DOHH2 (cell line): Measurements from ENCODE around the gene GSG1L.
"Not testable (repeated sequence)": the region's sequence is repeated elsewhere in the genome, so short reads cannot be mapped to it uniquely, and the experiment has no call there.

Source experiments
- H3F3A ChIP-seq: fragments of 200-600 bp; sonication (generic), shearing (Covaris generic); 2 replicates; pipeline ENCODE4 v1.6.0; 2016; ENCODE audit warnings: antibody characterized with exemption, mild to moderate bottlenecking; ENCODE audit not compliant: control insufficient read depth, insufficient read depth
- H3K27ac ChIP-seq: fragments of 200-600 bp; sonication (generic); 2 replicates; pipeline ENCODE4 v1.5.1; 2014; ENCODE audit warnings: low read depth, mild to moderate bottlenecking, low read length, moderate library complexity
- H3K27me3 ChIP-seq: fragments of 200-600 bp; sonication (generic); 2 replicates; pipeline ENCODE4 v1.6.1; 2014; ENCODE audit warnings: mild to moderate bottlenecking, low read length, mixed read lengths; ENCODE audit not compliant: control insufficient read depth
- H3K36me3 ChIP-seq: fragments of 200-600 bp; sonication (generic); 2 replicates; pipeline ENCODE4 v1.6.1; 2014; ENCODE audit warnings: mild to moderate bottlenecking, low read length, moderate library complexity, mixed read lengths; ENCODE audit not compliant: control insufficient read depth
- H3K4me1 ChIP-seq: fragments of 200-600 bp; sonication (generic); 2 replicates; pipeline ENCODE4 v1.6.1; 2014; ENCODE audit warnings: mild to moderate bottlenecking, low read length, mixed read lengths; ENCODE audit not compliant: control insufficient read depth
- H3K4me2 ChIP-seq: fragments of 200-600 bp; sonication (generic); 2 replicates; pipeline ENCODE4 v1.6.0; 2014; ENCODE audit warnings: mild to moderate bottlenecking, low read length, moderate library complexity
- H3K4me3 ChIP-seq: fragments of 200-600 bp; sonication (generic); 2 replicates; pipeline ENCODE4 v1.5.1; 2014; ENCODE audit warnings: mild to moderate bottlenecking, low read length, mixed read lengths
- H3K79me2 ChIP-seq: fragments of 200-600 bp; sonication (generic); 2 replicates; pipeline ENCODE4 v1.6.1; 2014; ENCODE audit warnings: mild to moderate bottlenecking, low read length, mixed read lengths; ENCODE audit not compliant: control insufficient read depth
- H3K9me2 ChIP-seq: fragments of 200-600 bp; sonication (generic); replicated peaks from 2 replicates; pipeline ENCODE4 v1.6.1; 2014; ENCODE audit warnings: mild to moderate bottlenecking, low read length, mixed read lengths; ENCODE audit not compliant: control insufficient read depth
- H3K9me3 ChIP-seq: fragments of 200-600 bp; sonication (generic); 2 replicates; pipeline ENCODE4 v1.6.1; 2014; ENCODE audit warnings: antibody characterized with exemption, low read length, mixed read lengths; ENCODE audit not compliant: control insufficient read depth, insufficient read depth
- H4K20me1 ChIP-seq: fragments of 200-600 bp; sonication (generic); 2 replicates; pipeline ENCODE4 v1.6.0; 2014; ENCODE audit warnings: low read depth, mild to moderate bottlenecking, antibody characterized with exemption, low read length, moderate library complexity; ENCODE audit not compliant: control insufficient read depth, insufficient read depth
- EZH2phosphoT487 ChIP-seq: fragments of 200-600 bp; sonication (generic); IDR thresholded peaks from 2 replicates; pipeline ENCODE4 v1.6.1; 2017; ENCODE audit warnings: borderline replicate concordance, mild to moderate bottlenecking, antibody characterized with exemption, low read length, moderate library complexity, mixed read lengths
- TF ChIP-seq, protein P1 (sequence below): fragments of 200-600 bp; sonication (generic); IDR thresholded peaks from one replicate; pipeline ENCODE4 v1.5.1; 2014; ENCODE audit warnings: antibody characterized with exemption, mild to moderate bottlenecking, low read depth, low read length; ENCODE audit not compliant: poor library complexity, severe bottlenecking

GSG1L gene

DNA sequence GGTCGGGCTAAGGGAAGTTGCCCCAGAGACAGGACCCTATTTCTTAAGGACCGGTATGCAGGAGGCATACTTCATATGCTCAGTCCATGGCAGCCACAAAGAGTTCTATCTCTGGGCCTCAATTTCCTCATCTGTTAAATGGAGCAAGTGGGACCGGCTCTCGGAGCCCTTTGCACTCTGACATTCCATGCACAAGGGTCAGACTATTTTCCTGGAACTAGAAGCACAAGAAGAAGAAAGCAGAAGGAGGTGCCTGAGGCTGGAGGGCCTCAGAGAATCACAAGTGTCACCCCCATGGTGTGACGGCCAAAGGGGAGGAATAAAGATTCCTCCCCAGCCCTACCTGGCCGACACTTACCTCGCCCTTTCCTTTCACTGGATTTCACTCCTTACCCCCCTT, 115.8 kb downstream of the GSG1L start:
- TF ChIP-seq, protein P1, sequence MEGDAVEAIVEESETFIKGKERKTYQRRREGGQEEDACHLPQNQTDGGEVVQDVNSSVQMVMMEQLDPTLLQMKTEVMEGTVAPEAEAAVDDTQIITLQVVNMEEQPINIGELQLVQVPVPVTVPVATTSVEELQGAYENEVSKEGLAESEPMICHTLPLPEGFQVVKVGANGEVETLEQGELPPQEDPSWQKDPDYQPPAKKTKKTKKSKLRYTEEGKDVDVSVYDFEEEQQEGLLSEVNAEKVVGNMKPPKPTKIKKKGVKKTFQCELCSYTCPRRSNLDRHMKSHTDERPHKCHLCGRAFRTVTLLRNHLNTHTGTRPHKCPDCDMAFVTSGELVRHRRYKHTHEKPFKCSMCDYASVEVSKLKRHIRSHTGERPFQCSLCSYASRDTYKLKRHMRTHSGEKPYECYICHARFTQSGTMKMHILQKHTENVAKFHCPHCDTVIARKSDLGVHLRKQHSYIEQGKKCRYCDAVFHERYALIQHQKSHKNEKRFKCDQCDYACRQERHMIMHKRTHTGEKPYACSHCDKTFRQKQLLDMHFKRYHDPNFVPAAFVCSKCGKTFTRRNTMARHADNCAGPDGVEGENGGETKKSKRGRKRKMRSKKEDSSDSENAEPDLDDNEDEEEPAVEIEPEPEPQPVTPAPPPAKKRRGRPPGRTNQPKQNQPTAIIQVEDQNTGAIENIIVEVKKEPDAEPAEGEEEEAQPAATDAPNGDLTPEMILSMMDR: no peak
- TF ChIP-seq EZH2phosphoT487: no peak
- Histone ChIP-seq H3K4me1 (no peaks in the 10 kb centered on the region), H3K79me2 (no peaks in the 10 kb centered on the region), H3K4me2 (no peak overlapping the region), H3K27me3 (no peaks in the 10 kb centered on the region; the same call in 1 of the 2 replicates), H4K20me1 (no peaks in the 10 kb centered on the region), H3F3A (no peaks in the 10 kb centered on the region), H3K9me3 (no peaks in the 10 kb centered on the region), H3K36me3 (no peaks in the 10 kb centered on the region), H3K27ac (no peak overlapping the region), H3K9me2 (no peaks in the 10 kb centered on the region), H3K4me3 (no peak overlapping the region)

DNA sequence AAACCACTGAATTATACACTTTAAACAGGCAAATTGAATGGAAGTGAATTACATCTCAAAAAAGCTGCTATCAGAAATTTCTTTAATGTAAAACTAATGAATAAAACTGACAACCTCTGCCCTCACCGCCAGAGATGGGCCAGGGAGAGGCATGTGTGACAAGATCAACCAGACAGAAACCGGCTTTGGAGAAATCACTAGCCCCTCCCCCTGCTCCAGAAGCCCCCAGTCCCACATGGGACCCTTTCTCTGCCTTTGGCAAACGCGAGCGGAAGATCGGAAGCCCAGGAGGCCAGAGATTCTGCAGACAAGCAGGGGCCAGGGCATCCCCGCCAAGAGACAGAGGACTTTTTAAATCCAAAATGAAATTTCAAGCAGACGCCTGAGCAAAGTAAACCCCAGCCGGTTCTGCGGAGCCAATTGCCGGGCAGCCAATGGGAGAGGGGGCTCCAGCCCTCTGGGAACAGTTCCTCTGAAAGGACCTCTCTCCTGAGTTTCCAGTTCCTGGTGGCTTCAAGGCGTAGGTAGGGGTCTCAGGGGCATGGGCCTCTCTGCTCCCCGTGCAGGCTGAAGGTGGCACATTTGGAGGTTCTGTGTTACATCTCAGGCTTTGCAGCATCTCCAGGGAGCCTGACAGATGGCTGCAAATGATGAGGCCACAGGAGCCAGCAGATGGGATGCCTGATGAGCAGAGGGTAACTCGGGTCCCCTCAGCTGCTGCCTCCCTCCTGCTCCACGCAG, 118.1 kb downstream of the GSG1L start:
- Histone ChIP-seq H3K27ac (no peak overlapping the region), H3K27me3 (no peaks in the 10 kb centered on the region), H3K9me3 (no peaks in the 10 kb centered on the region), H3K4me1 (no peaks in the 10 kb centered on the region), H3K4me2 (no peak overlapping the region), H3K4me3 (no peak overlapping the region), H3K9me2 (no peaks in the 10 kb centered on the region), H3F3A (no peaks in the 10 kb centered on the region), H3K79me2 (no peaks in the 10 kb centered on the region), H4K20me1 (no peaks in the 10 kb centered on the region), H3K36me3 (no peaks in the 10 kb centered on the region)
- TF ChIP-seq, protein P1: no peak
- TF ChIP-seq EZH2phosphoT487: no peak

DNA sequence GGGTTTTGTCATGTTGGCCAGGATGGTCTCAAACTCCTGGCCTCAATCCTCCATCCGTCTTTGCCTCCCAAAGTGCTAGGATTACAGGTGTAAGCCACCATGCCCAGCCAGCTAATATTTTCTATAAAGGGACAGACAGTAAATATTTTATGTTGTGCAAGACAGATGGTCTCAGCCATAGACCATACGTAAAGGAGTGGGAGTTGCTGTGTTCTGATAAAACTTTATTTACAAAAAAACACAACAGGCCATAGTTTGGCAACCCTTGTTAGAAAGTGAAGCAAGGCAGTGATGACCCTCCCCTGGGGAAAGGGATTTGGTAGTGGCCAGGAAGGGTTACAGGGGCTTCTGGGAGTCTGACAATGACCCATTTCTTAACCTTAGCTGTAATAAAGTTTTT, 119.7 kb downstream of the GSG1L start:
- H4K20me1 ChIP-seq: no peaks in the 10 kb centered on the region
- no peak overlapping the region for H3K4me3 ChIP-seq
- no peaks in the 10 kb centered on the region for H3F3A ChIP-seq
- no peaks in the 10 kb centered on the region for H3K79me2 ChIP-seq
- H3K4me1 ChIP-seq: no peaks in the 10 kb centered on the region
- H3K27me3 ChIP-seq: no peaks in the 10 kb centered on the region
- H3K36me3 ChIP-seq: no peaks in the 10 kb centered on the region
- H3K27ac ChIP-seq: no peak overlapping the region
- TF ChIP-seq EZH2phosphoT487: no peak
- TF ChIP-seq, protein P1: no peak
- H3K9me3 ChIP-seq: no peaks in the 10 kb centered on the region
- H3K9me2 ChIP-seq: no peaks in the 10 kb centered on the region
- H3K4me2 ChIP-seq: no peak overlapping the region

DNA sequence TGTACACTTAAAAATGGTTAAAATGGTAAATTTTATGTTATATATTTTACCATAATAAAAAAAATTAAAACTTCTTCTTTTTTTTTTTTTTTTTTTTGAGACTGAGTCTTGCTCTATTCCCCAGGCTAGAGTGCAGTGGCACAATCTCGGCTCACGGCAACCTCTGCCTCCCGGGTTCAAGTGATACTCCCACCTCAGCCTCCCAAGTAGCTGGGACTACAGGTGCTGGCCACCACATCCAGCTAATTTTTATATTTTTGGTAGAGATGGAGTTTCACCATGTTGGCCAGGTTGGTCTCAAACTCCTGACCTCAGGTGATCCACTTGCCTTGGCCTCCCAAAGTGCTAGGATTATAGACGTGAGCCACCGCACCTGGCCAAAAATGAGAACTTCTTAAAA, 121.4 kb downstream of the GSG1L start:
- H3F3A ChIP-seq, H3K9me2 ChIP-seq, H3K4me2 ChIP-seq, H3K4me1 ChIP-seq, H3K9me3 ChIP-seq, H3K4me3 ChIP-seq, H4K20me1 ChIP-seq, H3K36me3 ChIP-seq, H3K27ac ChIP-seq, H3K79me2 ChIP-seq, H3K27me3 ChIP-seq: not testable (repeated sequence)
